ENCODE data around the gene ST6GALNAC3. TPM values are rescaled to one million over a fixed set of nuclear protein-coding genes. Genes with fewer than 3 reads are reported as not detected.
A peak's percentile ranks its signal among the peaks of the same experiment; 100 is the strongest.

Gene ST6GALNAC3
- total RNA-seq, 1 experiment from 2014 or later: 0.82 TPM

DNA sequence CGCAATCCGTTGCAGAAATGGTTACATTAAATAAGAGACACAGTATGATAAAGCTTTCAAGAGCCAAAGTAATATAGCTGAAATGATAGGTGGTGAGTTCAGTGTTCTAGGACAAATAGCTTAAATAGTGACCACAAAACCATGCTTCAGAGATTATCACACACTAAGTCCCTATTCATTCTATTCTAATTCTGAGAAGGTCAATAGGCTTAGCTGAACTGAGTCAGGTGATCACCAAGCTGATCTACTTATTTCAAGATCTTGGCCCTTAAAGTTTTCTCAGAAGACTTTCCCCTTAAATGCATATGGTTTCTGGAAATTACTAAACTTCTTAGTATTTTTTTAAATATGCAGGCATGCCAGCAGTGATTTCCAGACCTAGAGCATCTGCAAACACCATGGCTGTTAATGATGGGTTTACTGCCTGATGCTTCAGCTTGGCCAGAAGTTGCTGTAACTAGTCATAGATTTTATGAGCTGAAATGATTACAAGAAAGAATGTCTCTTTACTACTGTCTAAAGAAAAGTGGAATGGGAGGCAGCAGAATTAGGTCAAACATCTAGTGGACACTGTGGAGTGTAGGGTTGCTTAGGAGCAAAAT lies 242.9 kb downstream of the ST6GALNAC3 start:
- no TSS peak for BruUV-seq (replicated peaks)
- DNase-seq (ENCODE audit: unreplicated experiment): no peak
- Mint-ChIP-seq H3K27ac (ENCODE audit: low read depth, unreplicated experiment) (no peak overlapping the region), H3K27me3 (ENCODE audit: insufficient read depth, unreplicated experiment) (no peaks in the 10 kb centered on the region), H3K36me3 (ENCODE audit: insufficient read depth, unreplicated experiment) (no peaks in the 10 kb centered on the region), H3K4me1 (ENCODE audit: insufficient read depth, unreplicated experiment) (no peaks in the 10 kb centered on the region), H3K4me3 (ENCODE audit: unreplicated experiment) (no peak overlapping the region), H3K9me3 (ENCODE audit: unreplicated experiment) (no peaks in the 10 kb centered on the region)
- intact Hi-C loops (cut with micrococcal nuclease): no loop called here
- POLR2A ChIA-PET: no interaction called here
- CTCF ChIA-PET: interaction anchor here (0.6 to 2.8 kb wide), 7 partner anchors 11 to 531 kb away, joined by 3 to 6 read pairs (median 3); no protein-coding TSS in a partner anchor
- TF ChIP-seq, protein P1, sequence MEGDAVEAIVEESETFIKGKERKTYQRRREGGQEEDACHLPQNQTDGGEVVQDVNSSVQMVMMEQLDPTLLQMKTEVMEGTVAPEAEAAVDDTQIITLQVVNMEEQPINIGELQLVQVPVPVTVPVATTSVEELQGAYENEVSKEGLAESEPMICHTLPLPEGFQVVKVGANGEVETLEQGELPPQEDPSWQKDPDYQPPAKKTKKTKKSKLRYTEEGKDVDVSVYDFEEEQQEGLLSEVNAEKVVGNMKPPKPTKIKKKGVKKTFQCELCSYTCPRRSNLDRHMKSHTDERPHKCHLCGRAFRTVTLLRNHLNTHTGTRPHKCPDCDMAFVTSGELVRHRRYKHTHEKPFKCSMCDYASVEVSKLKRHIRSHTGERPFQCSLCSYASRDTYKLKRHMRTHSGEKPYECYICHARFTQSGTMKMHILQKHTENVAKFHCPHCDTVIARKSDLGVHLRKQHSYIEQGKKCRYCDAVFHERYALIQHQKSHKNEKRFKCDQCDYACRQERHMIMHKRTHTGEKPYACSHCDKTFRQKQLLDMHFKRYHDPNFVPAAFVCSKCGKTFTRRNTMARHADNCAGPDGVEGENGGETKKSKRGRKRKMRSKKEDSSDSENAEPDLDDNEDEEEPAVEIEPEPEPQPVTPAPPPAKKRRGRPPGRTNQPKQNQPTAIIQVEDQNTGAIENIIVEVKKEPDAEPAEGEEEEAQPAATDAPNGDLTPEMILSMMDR (IDR thresholded peaks at IDR 0.05; ENCODE audit: unreplicated experiment): no peak

- no TSS peak for BruUV-seq (replicated peaks)
- POLR2A ChIA-PET: no interaction called here
- H3K27ac Mint-ChIP-seq (ENCODE audit: low read depth, unreplicated experiment): no peak overlapping the region
These were observed 256.6 kb downstream of the ST6GALNAC3 start for GRCh38 chr1:76330991-76331603.

DNA sequence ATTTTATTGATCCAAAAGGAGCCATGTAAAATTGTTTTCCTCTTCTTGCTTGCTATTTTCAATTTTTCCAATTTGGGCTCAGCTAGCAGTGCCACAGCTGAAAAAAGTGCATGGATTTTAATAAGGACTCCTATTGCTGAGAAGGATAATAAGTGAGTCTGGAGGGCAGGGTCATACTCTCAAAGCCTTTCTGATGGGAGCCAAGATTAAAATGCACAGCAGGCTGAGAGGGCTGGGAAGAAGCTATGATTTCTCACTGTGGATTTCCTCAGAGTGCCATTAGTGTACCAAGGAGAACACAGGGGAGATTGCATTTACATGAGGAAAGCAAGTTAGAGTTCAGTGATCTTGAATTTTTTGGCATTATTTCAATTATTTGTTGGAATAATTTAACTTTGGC lies 261.3 kb downstream of the ST6GALNAC3 start:
- Mint-ChIP-seq H3K4me3 (ENCODE audit: unreplicated experiment) (no peak overlapping the region), H3K9me3 (ENCODE audit: unreplicated experiment) (no peaks in the 10 kb centered on the region), H3K27me3 (ENCODE audit: insufficient read depth, unreplicated experiment) (no peaks in the 10 kb centered on the region), H3K27ac (ENCODE audit: low read depth, unreplicated experiment) (no peak overlapping the region), H3K4me1 (ENCODE audit: insufficient read depth, unreplicated experiment) (no peaks in the 10 kb centered on the region), H3K36me3 (ENCODE audit: insufficient read depth, unreplicated experiment) (no peaks in the 10 kb centered on the region)
- DNase-seq (ENCODE audit: unreplicated experiment): no peak
- intact Hi-C loops (cut with micrococcal nuclease): no loop called here
- BruUV-seq (replicated peaks): no TSS peak
- CTCF ChIA-PET: interaction anchor here (0.6 to 1.0 kb wide), 2 partner anchors 9 to 725 kb away, joined by 3 read pairs; no protein-coding TSS in a partner anchor
- POLR2A ChIA-PET: no interaction called here
- TF ChIP-seq, protein P1 (IDR thresholded peaks at IDR 0.05; ENCODE audit: unreplicated experiment): no peak

More at GRCh38 chr1:76330991-76331603, 256.6 kb downstream of the ST6GALNAC3 start:
- TF ChIP-seq, protein P1 (IDR thresholded peaks at IDR 0.05; ENCODE audit: unreplicated experiment): peak; percentile 90
- no peak overlapping the region for H3K4me3 Mint-ChIP-seq (ENCODE audit: unreplicated experiment)
- no peaks in the 10 kb centered on the region for H3K27me3 Mint-ChIP-seq (ENCODE audit: insufficient read depth, unreplicated experiment)
- no peaks in the 10 kb centered on the region for H3K4me1 Mint-ChIP-seq (ENCODE audit: insufficient read depth, unreplicated experiment)
- intact Hi-C loops (cut with micrococcal nuclease): loop anchor here (1.0 to 2.0 kb wide), 6 partner anchors 177 to 795 kb away; partner anchors contain the start of gene ST6GALNAC5
- H3K9me3 Mint-ChIP-seq (ENCODE audit: unreplicated experiment): no peaks in the 10 kb centered on the region
- CTCF ChIA-PET: interaction anchor here (0.6 to 2.3 kb wide), 35 partner anchors 10 to 991 kb away, joined by 3 to 15 read pairs (median 3); no protein-coding TSS in a partner anchor
- peak; percentile 78 for DNase-seq (ENCODE audit: unreplicated experiment)
- H3K36me3 Mint-ChIP-seq (ENCODE audit: insufficient read depth, unreplicated experiment): no peaks in the 10 kb centered on the region

GRCh38 chr1:76336931-76337371 lies 262.4 kb downstream of the ST6GALNAC3 start:
- ChIA-PET CTCF (interaction anchor here (0.9 kb wide), 1 partner anchor 611 kb away, joined by 3 read pairs; no protein-coding TSS in a partner anchor), POLR2A (no interaction called here)
- intact Hi-C loops (cut with micrococcal nuclease): no loop called here
- H3K4me1 Mint-ChIP-seq (ENCODE audit: insufficient read depth, unreplicated experiment): no peaks in the 10 kb centered on the region
- no peaks in the 10 kb centered on the region for H3K36me3 Mint-ChIP-seq (ENCODE audit: insufficient read depth, unreplicated experiment)
- H3K4me3 Mint-ChIP-seq (ENCODE audit: unreplicated experiment): no peak overlapping the region
- TF ChIP-seq, protein P1 (IDR thresholded peaks at IDR 0.05; ENCODE audit: unreplicated experiment): no peak
- H3K9me3 Mint-ChIP-seq (ENCODE audit: unreplicated experiment): no peaks in the 10 kb centered on the region
- no peak overlapping the region for H3K27ac Mint-ChIP-seq (ENCODE audit: low read depth, unreplicated experiment)
- no peaks in the 10 kb centered on the region for H3K27me3 Mint-ChIP-seq (ENCODE audit: insufficient read depth, unreplicated experiment)
- peak; percentile 80 for DNase-seq (ENCODE audit: unreplicated experiment)
- BruUV-seq (replicated peaks): no TSS peak

Data from MCF 10A (cell line).